ENCODE measurements around the gene GPR108. TPM values are rescaled to one million over a fixed set of nuclear protein-coding genes. Genes with fewer than 3 reads are reported as not detected.

The GPR108 gene
- total and polyA plus RNA-seq, 2 of the 13 experiments (the other 11 are each of a cell fraction or from before 2014, with no cell fraction given) = 36.4 to 63.0 TPM

DNA sequence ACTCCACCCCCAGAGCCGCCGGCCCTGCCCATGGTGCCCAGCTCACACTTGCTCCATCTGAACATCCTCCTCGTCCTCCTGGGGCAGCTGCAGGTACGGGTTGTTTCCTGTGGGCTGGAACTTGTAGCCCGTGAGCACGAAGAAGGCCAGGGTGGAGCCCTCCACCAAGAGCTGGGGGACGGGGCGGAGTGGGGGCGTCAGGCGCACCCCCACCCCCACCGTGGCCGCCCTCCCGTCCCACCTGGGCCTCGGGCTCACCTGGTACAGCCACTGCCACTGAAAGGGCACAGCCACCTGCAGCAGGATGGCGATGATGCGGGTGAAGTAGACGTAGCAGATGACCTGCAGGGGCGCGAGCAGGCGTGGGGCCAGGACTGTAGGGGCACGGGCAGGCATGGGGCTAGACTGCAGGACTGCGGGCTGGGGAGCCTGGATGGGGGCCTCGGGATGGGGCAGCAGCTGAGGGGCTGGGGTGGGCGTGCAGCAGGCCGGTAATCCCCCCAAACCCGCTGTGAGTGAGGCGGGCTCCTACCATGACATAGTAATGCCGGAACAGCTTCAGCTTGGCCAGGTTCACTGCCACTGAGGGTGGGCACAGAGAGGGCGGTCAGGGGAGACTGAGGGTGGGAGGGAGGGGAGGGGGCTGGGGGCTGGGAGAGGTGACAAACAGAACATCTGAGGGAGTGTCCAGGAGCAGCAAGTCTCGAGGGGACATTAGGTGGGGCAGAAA, 6.3 kb downstream of the GPR108 start:
- peaks cover 0 to 2% of the 10 kb centered on the region in 2 experiments; a peak in 2 of 5 replicates for H3K36me3 ChIP-seq (replicated peaks in 1 of 2; ENCODE audit: control insufficient read depth in 1 of 2, insufficient read depth in 2 of 2, low read length in 2 of 2)
- no peak for TF ChIP-seq EEA1 (CRISPR knock-in tag; IDR thresholded peaks at IDR 0.05; ENCODE audit: borderline replicate concordance)
- TF ChIP-seq AGO2 (optimal IDR thresholded peaks at IDR 0.05; ENCODE audit: low read depth, low read length) = peak; percentile 22
- TF ChIP-seq, protein P1, sequence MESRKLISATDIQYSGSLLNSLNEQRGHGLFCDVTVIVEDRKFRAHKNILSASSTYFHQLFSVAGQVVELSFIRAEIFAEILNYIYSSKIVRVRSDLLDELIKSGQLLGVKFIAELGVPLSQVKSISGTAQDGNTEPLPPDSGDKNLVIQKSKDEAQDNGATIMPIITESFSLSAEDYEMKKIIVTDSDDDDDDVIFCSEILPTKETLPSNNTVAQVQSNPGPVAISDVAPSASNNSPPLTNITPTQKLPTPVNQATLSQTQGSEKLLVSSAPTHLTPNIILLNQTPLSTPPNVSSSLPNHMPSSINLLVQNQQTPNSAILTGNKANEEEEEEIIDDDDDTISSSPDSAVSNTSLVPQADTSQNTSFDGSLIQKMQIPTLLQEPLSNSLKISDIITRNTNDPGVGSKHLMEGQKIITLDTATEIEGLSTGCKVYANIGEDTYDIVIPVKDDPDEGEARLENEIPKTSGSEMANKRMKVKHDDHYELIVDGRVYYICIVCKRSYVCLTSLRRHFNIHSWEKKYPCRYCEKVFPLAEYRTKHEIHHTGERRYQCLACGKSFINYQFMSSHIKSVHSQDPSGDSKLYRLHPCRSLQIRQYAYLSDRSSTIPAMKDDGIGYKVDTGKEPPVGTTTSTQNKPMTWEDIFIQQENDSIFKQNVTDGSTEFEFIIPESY (CRISPR knock-in tag; IDR thresholded peaks at IDR 0.05) = 0 out of 2 replicates have a peak, but pooled peaks have one; percentile 36
- no peak for TF ChIP-seq WIZ (CRISPR knock-in tag; IDR thresholded peaks at IDR 0.05)
- H3K4me2 ChIP-seq (ENCODE audit: low read depth, low read length) = peak overlapping the region; percentile 56; the same call in 1 of the 2 replicates
- H3K27me3 ChIP-seq (ENCODE audit: control insufficient read depth in 1 of 2, insufficient read depth in 2 of 2, low read length in 2 of 2) = no peaks in the 10 kb centered on the region
- BruUV-seq (replicated peaks) = no TSS peak
- H3K4me1 ChIP-seq (ENCODE audit: insufficient read depth, low read length) = peaks cover 71% of the 10 kb centered on the region
- no peaks in the 10 kb centered on the region for H3K9me3 ChIP-seq (ENCODE audit: low read length)
- H2AFZ ChIP-seq (ENCODE audit: low read length) = no peak overlapping the region
- ChIA-PET CTCF (ENCODE audit: low intra/inter-chr PET ratio, low total read pairs) (no interaction called here), POLR2A (interaction anchor here (1.0 to 3.8 kb wide), 10 partner anchors 7 to 56 kb away, joined by 3 to 187 read pairs (median 6); partner anchors contain the start of genes C3 and GPR108)
- H4K20me1 ChIP-seq (ENCODE audit: insufficient read depth, low read length) = no peaks in the 10 kb centered on the region
- no peak for DNase-seq (ENCODE audit: low spot score)
- WGBS (ENCODE audit: low lambda C conversion rate) = 81% methylated on average over 22 of the region's 30 CpGs
- intact Hi-C loops (cut with micrococcal nuclease; ENCODE audit: unreplicated experiment) = loop anchor here (1.0 to 10.0 kb wide), 2 partner anchors 11 to 1144 kb away; partner anchors contain the start of genes C3 and PRR36
- no peak for FAIRE-seq
- in situ Hi-C loops (cut with HindIII; ENCODE audit: extremely low pct_ligation_motif_present, low pct_unique_long_range_greater_than_20kb) = no loop called here
- H3K4me3 ChIP-seq (replicated peaks in 1 of 3; ENCODE audit: insufficient read depth in 1 of 3, low read depth in 2 of 3, low read length in 3 of 3) = peak overlapping the region in 2 of 3 experiments; percentile 44 to 48; a peak in 3 of 6 replicates
- H3K79me2 ChIP-seq (ENCODE audit: insufficient read depth, low read length) = peaks cover 11% of the 10 kb centered on the region
- H3K27ac ChIP-seq (ENCODE audit: extremely low read length, insufficient read depth, low read length) = peak overlapping the region; percentile 44
- ATAC-seq = peak; percentile 9
- H3K9ac ChIP-seq (ENCODE audit: insufficient read depth, low read depth, low read length) = peak overlapping the region; percentile 43; the same call in 1 of the 2 replicates
